Activated naive CD4-positive, alpha-beta T cell treated with anti-CD3 and anti-CD28 coated beads, Interleukin-2, amount 10 ng/mL, durations not matched to agents 7 days and 5 days (primary cell): ENCODE data around the gene DECR2.
"Not testable (repeated sequence)": the region's sequence is repeated elsewhere in the genome, so short reads cannot be mapped to it uniquely, and the experiment has no call there.

Source experiments
- CTCF ChIA-PET: fragments of 350-600 bp; sonication (Branson Sonifier 250); formaldehyde crosslinking; loops from one replicate; lab custom pipeline; 2021; ENCODE audit warnings: antibody characterized with exemption; lab: Charles Lee
- DNase-seq: peaks from one replicate; pipeline ENCODE4 v3.0.0-alpha.2; 2020
- H3K27ac Mint-ChIP-seq: one replicate; pipeline ENCODE4 v1.8.0; 2021; ENCODE audit warnings: mild to moderate bottlenecking, moderate library complexity, mixed read lengths
- H3K27me3 Mint-ChIP-seq: one replicate; pipeline ENCODE4 v1.8.0; 2021; ENCODE audit warnings: mild to moderate bottlenecking, mixed read lengths
- H3K36me3 Mint-ChIP-seq: one replicate; pipeline ENCODE4 v1.8.0; 2021; ENCODE audit warnings: mixed read lengths
- H3K4me1 Mint-ChIP-seq: one replicate; pipeline ENCODE4 v1.8.0; 2021; ENCODE audit warnings: mixed read lengths
- H3K4me3 Mint-ChIP-seq: one replicate; pipeline ENCODE4 v1.8.0; 2021; ENCODE audit warnings: mild to moderate bottlenecking, moderate library complexity, mixed read lengths
- H3K9me3 Mint-ChIP-seq: one replicate; pipeline ENCODE4 v1.8.0; 2021; ENCODE audit warnings: mixed read lengths

The DECR2 gene

DNA sequence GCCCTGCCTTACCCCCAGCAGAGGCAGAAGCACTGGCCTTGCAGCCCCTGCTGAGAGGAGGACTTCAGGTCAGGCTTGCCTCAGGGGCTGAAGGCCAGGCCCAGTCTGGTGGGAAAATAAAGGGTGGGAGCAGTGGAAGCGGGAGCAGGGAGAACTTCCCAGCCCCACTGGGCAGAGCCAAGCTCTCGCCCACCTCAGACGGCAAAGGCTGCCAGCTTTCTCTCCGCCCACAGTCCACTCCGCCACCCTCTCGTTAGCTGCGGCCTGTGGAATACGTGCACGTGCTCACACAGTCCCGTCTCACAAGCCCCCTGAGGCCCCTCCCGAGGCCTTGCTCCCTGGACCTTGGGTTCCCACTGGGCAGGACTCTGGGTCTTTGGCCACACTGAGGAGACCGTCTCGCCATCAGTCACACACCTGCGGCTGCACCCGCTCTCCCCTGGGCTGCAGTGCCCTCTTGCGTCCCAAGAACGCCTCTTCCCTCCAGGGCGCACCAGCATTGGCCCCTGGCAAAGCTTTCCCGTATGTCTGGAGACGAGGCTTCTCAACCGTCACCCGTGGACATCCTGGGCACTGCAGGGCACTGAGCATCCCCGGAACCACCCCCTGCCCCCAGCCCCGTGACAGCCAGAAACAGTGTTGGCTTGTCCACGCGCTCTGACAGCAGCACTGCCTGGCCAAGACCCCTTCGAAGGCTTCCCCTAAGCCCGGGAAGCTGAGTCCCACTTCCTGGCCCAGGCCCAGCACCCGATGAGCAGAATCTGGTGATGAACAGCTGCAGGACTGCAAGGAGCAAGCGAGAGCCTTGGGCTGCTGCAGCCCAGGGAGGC is 39.6 kb upstream of the DECR2 start:
- Mint-ChIP-seq H3K27ac (no peak overlapping the region), H3K27me3 (peaks cover 18% of the 10 kb centered on the region), H3K4me3 (peak overlapping the region; percentile 26), H3K9me3 (no peaks in the 10 kb centered on the region), H3K4me1 (peaks cover 6% of the 10 kb centered on the region), H3K36me3 (peaks cover 5% of the 10 kb centered on the region)
- DNase-seq, result peak; percentile 87
- CTCF ChIA-PET, result interaction anchor here (0.5 to 6.1 kb wide), 22 partner anchors 9 to 298 kb away, joined by 3 to 52 read pairs (median 4); partner anchors contain the start of genes FAM234A, LUC7L and MRPL28

DNA sequence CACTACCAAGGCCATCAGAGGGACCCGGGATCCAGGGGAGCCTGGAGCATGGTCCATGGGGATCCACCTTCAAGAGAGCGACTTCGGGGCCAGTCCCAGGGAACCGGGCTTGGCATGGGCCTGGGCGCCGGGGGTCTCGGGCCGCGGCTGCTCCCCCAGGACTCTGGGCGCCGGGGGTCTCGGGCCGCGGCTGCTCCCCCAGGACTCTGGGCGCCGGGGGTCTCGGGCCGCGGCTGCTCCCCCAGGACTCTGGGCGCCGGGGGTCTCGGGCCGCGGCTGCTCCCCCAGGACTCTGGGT is 39.0 kb upstream of the DECR2 start:
- H3K36me3 Mint-ChIP-seq, DNase-seq, H3K4me3 Mint-ChIP-seq, H3K27ac Mint-ChIP-seq, H3K4me1 Mint-ChIP-seq, H3K9me3 Mint-ChIP-seq: not testable (repeated sequence)
- CTCF ChIA-PET, result interaction anchor here (0.5 to 6.1 kb wide), 18 partner anchors 9 to 299 kb away, joined by 3 to 52 read pairs (median 4); partner anchors contain the start of genes FAM234A, LUC7L and MRPL28
- H3K27me3 Mint-ChIP-seq, result peaks cover 18% of the 10 kb centered on the region

DNA sequence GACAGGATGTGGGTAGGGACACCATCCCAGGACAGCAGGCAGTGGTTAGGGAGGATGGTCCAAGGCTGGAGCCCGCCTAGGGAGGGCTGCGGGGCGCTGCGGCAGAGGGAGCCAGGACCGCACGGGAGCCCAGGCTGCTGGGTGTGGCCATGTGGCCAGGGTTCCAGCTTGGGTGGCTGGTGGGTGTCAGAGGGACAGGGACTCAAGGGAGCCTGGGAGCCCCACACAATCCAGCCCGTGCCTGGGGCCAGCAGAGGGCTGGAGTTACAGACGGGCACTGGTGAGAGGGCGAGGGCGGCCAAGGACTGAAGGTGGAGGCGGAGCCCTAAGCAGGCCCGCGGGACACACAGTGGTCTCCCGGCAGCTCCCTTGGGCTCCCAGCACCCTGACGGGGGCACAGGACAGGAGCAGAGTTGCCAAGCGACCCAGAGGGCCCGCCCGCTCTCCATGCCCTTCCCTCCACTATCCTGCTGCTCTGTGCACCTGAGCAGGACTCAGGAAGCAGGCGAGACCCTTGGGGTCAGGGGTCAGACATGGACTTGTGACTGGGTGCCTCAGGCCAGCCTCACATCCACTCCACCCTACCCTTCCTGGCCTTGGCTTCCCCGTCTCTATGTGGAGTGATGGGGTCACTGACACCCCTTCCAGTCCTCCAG is 38.4 kb upstream of the DECR2 start:
- Mint-ChIP-seq H3K27me3 (peaks cover 18% of the 10 kb centered on the region), H3K4me3 (no peak overlapping the region), H3K27ac (no peak overlapping the region), H3K4me1 (peaks cover 6% of the 10 kb centered on the region), H3K9me3 (no peaks in the 10 kb centered on the region), H3K36me3 (peaks cover 8% of the 10 kb centered on the region)
- no peak for DNase-seq
- CTCF ChIA-PET, result interaction anchor here (2.3 to 6.1 kb wide), 5 partner anchors 134 to 297 kb away, joined by 9 to 52 read pairs (median 12); partner anchors contain the start of gene LUC7L

DNA sequence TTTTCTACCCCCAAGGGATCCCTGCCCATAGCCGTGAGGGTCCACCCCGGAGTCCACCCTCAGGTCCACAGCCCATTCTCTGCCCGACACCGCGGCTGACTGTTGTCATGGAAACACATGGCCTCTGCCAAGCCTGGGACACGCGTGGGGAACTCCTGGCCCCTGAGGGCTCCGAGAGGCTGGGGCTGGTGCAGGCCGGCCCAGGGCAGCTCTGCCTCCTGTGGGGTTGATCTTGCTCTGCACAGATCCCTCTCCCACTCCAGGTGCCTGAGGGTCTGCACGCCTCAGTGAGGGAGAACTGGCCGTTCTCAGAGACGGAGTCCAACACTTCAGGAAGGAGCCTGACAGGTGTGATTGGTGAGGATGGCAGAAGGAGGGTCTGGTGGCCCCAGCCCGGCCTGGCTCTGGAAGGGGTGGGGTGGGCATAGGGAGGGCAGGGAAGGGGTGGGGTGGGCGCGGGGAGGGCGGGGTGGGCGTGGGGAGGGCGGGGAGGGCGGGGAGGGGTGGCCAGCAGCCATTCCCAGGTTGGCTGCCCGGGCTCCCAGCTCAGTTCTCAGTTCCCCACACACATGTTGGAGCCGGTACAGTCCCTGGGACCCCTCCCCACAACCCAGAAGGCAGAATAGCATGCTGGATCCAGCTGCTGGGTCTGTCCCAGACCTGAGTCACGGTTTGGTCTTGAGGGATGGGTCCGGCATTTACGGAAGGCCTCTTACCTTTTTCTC is 37.8 kb upstream of the DECR2 start:
- peaks cover 9% of the 10 kb centered on the region for H3K36me3 Mint-ChIP-seq
- peaks cover 18% of the 10 kb centered on the region for H3K27me3 Mint-ChIP-seq
- no peak for DNase-seq
- no peak overlapping the region for H3K27ac Mint-ChIP-seq
- no peak overlapping the region for H3K4me3 Mint-ChIP-seq
- no peaks in the 10 kb centered on the region for H3K9me3 Mint-ChIP-seq
- peaks cover 6% of the 10 kb centered on the region for H3K4me1 Mint-ChIP-seq
- CTCF ChIA-PET, result interaction anchor here (2.5 to 6.1 kb wide), 2 partner anchors 135 to 258 kb away, joined by 12 to 52 read pairs; partner anchors contain the start of gene LUC7L

DNA sequence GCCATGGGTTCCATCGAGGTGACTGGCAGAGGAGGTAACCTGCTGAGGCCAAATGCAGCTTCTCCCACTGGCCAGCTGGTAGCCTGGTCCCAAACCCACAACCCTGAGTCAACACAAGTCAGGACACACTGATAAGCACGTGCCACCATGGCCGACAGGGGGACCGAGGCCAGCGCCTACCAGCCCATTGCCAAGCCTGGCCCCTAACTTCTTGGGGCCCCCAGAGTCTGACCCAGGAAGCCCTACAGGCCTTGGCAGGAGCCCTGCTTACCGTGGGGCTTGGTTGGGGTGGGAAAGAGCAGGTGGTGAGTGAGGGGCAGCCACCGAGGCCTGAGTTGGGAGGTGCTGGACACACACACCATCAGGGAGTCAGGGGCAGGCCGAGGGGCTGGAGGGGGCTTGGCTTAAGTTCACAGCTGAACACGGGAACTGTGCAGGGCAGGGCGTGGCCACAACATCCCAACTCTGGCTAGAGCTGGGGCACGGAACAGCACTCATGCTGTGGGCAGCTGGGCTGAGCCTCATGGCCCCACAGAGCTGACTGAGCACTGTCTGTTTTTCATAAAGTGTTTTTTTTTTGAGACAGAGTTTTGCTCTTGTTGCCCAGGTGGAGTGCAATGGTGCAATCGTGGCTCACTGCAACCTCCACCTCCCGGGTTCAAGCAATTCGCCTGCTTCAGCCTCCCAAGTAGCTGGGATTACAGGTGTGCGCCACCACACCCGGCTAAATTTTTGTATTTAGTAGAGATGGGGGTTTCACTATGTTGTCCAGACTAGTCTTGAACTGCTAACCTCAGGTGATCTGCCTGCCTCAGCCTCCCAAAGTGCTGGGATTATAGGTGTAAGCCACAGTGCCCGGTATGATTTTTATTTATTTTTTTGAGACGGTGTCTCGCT is 36.8 kb upstream of the DECR2 start:
- CTCF ChIA-PET, result interaction anchor here (6.1 kb wide), 1 partner anchor 259 kb away, joined by 52 read pairs; no protein-coding TSS in a partner anchor
- Mint-ChIP-seq H3K27me3 (peaks cover 18% of the 10 kb centered on the region), H3K9me3 (no peaks in the 10 kb centered on the region), H3K4me1 (peaks cover 15% of the 10 kb centered on the region), H3K4me3 (no peak overlapping the region), H3K36me3 (peaks cover 10% of the 10 kb centered on the region), H3K27ac (no peak overlapping the region)
- no peak for DNase-seq

DNA sequence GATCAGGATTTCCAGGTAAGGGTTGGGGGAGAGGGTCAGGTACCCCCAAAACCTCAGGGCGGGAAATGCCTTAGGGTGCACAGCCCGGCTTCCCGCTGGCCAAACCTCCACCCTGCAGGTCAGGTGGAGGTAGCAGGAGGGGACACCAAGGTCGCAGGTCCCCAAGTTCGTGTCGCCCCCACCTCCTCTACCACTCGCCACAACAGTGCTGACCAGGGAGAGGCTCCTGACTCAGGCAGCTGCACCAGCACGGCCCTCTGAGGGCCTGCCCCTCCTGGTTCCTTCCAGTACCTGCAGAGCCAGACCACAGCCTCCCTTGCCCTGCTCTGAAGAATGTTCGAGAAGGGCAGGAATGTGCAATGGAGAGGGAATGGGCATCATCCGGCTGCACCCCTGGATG is 35.2 kb upstream of the DECR2 start:
- no peak for DNase-seq
- no peak overlapping the region for H3K4me3 Mint-ChIP-seq
- CTCF ChIA-PET, result no interaction called here
- no peaks in the 10 kb centered on the region for H3K9me3 Mint-ChIP-seq
- no peak overlapping the region for H3K27ac Mint-ChIP-seq
- peaks cover 13% of the 10 kb centered on the region for H3K36me3 Mint-ChIP-seq
- peaks cover 22% of the 10 kb centered on the region for H3K27me3 Mint-ChIP-seq
- H3K4me1 Mint-ChIP-seq, result peaks cover 25% of the 10 kb centered on the region

DNA sequence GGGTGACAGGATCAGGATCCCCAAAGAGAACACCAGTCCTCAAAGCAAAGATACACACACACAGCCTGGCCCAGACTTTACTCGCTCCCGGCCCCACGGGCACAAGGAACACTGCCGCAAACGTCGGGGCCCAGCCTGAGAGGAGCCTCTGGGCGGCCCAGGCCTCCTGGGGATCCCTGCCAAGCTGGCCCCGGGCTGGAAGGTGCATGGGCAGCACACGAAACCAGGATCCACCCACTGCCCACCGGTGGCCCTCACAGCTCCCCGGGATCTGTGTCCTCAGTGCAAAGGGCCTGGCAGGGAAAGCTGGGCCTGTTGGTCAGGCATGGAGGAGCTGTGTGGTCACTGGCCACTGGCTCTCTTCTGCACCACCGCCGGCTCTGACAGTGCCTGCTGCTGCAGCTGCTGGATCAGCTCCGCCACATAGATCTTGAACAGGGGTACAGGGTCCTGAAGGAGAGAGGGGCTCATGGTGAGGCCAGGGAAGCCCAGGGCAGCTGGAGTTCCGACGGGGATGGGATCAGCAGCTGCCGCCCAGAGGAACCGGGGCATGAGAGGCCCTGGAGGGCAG is 34.3 kb upstream of the DECR2 start:
- Mint-ChIP-seq H3K27ac (no peak overlapping the region), H3K27me3 (peaks cover 14% of the 10 kb centered on the region), H3K4me1 (peaks cover 25% of the 10 kb centered on the region), H3K4me3 (no peak overlapping the region), H3K36me3 (peaks cover 13% of the 10 kb centered on the region), H3K9me3 (no peaks in the 10 kb centered on the region)
- CTCF ChIA-PET, result no interaction called here
- no peak for DNase-seq

DNA sequence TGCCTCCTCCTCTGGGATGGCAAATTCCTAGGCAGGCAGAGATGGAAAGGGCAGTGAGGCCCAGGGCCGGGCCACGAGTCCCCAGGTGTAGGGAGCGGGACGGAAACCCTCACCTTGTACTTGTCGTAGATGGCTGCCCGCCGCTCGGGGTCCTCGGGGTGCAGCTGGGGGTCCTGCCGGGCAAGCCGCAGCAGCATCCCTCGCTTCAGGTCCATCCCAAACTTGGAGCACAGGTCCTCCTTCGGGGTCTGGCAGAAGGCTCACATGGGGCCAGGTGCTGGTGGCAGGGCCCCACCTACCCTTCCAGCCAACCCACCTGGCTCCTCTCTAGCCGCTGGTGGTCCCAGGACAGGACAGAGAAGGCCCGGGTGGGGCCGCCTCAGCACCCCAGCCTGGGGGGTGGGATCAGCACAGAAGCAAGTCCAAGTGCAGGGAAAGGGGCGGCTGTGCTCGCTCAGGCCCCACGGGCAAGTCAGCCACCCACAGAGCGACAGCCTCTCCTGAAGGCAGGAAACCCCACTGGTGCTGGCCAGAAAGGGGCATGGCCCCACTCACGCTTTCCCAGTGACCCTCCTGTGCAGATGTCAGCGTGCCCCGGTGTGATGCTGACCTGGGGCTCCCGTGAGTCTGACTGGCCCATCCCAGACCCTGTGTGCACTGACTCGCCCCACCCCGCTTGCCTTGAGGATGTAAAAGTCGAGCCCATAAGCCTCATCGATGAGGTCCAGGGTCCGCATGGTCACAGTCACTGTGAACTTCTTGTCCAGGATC is 33.1 kb upstream of the DECR2 start:
- Mint-ChIP-seq H3K9me3 (no peaks in the 10 kb centered on the region), H3K36me3 (peaks cover 16% of the 10 kb centered on the region), H3K27ac (no peak overlapping the region), H3K27me3 (peaks cover 6% of the 10 kb centered on the region), H3K4me3 (no peak overlapping the region), H3K4me1 (peaks cover 24% of the 10 kb centered on the region)
- DNase-seq, result no peak
- CTCF ChIA-PET, result no interaction called here

DNA sequence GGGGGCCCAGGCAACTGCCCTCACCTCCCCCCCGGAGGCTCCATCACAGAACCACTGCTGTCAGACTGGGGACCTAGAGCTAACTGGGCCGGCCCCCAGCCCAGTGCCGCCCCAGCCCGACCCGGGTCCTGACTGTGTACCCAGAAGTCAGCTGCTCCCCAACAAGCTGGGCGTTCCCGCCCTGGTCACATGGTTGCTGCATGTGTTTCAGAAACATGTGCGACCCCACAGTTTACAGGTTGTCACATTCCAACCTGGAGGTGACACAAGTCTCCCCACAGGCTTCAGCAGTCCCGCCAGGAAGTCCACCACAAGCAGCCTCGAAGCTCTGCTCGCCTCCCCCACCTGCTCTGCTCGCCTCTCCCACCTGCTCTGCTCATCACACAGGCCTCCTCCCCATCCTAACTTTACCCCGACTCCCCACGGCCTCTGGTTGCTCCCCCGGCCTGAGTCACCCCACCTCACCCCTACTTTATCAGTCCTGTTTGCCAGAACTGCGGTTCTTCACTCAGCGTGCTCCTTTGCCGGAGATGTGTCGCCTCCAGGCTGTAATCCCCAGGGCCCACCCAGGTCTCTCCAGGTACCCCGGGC is 32.3 kb upstream of the DECR2 start:
- DNase-seq, result no peak
- Mint-ChIP-seq H3K4me3 (peak overlapping the region; percentile 65), H3K27ac (peak overlapping the region; percentile 58), H3K9me3 (no peaks in the 10 kb centered on the region), H3K36me3 (peaks cover 16% of the 10 kb centered on the region), H3K4me1 (peaks cover 24% of the 10 kb centered on the region), H3K27me3 (peaks cover 4% of the 10 kb centered on the region)
- CTCF ChIA-PET, result no interaction called here

DNA sequence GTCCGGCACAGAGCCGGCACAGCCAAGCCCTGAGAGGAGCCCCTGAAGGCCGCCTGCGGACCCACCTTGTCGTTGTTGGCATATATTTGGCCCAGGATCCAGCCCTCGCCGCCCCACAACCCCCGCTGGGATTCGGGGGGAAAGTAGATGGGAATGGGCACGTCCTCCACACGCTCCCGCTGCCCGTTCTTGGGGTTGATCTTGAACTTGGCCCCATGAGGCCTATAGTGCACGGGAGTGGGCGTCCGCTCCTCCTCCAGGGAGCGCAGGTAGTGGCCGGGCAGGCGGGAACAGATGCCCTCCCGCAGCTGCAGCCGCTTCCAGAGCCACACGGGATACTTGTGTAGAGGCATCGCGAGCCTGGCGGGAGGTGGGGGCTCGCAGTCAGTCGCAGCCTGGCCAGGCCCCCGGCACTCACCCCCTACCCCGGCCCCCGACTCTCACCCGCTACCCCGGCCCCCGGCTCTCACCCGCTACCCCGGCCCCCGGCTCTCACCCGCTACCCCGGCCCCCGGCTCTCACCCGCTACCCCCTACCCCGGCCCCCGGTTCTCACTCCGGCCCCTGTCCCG is 31.7 kb upstream of the DECR2 start:
- H3K27ac Mint-ChIP-seq, result no peak overlapping the region
- DNase-seq, result no peak

DNA sequence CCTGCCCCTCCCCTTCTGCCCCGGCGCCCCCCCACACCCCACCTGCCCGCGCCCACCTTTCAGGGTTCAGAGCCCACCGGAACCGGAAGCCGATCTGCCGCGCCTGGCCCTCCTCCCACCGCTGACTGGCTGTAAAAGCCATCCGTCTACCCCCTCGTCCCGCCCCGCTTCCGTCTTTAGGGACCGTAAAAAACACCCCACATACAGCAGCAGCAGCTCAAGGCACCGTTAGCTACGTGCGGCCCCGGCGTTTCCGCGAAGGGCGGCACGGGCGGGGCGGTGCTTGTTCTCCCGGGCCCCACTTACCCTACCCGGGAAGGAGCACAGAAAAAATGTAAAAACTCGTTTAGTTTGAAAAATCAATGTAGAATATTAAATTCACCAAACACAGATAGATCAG is 31.2 kb upstream of the DECR2 start, which contains the start of gene MRPL28:
MRPL28 (minus strand) TSS at position 96 of the 400 bp plus-strand sequence. CDS start 320 bp downstream, outside the sequence.
- Mint-ChIP-seq H3K9me3 (no peaks in the 10 kb centered on the region), H3K36me3 (peaks cover 16% of the 10 kb centered on the region), H3K27ac (peak within 1 kb of the TSS; percentile 92), H3K4me1 (peaks cover 24% of the 10 kb centered on the region), H3K4me3 (peak within 1 kb of the TSS; percentile 96), H3K27me3 (peaks cover 4% of the 10 kb centered on the region)
- peak; percentile 97 for DNase-seq
- CTCF ChIA-PET, result interaction anchor here (1.9 to 3.3 kb wide), 2 partner anchors 8 to 9 kb away, joined by 4 to 17 read pairs; no protein-coding TSS in a partner anchor

More for the DNA sequence above, 31.7 kb upstream of the DECR2 start:
- CTCF ChIA-PET, result interaction anchor here (1.9 to 3.3 kb wide), 2 partner anchors 8 to 10 kb away, joined by 4 to 17 read pairs; no protein-coding TSS in a partner anchor
- peaks cover 24% of the 10 kb centered on the region for H3K4me1 Mint-ChIP-seq
- no peaks in the 10 kb centered on the region for H3K9me3 Mint-ChIP-seq
- H3K36me3 Mint-ChIP-seq, result peaks cover 16% of the 10 kb centered on the region
- H3K27me3 Mint-ChIP-seq, result peaks cover 4% of the 10 kb centered on the region
- peak overlapping the region; percentile 65 for H3K4me3 Mint-ChIP-seq
